ENCODE data around the gene ATF7IP.
"Not testable (repeated sequence)": the region's sequence is repeated elsewhere in the genome, so short reads cannot be mapped to it uniquely, and the experiment has no call there.

The ATF7IP gene

GRCh38 chr12:14405407-14405806 lies 39.9 kb downstream of the ATF7IP start:
- DNase-seq; intact Hi-C loops (cut with DNase I): not testable (repeated sequence)

- intact Hi-C loops (cut with DNase I) = no loop called here
- no peak for DNase-seq
These were observed 42.7 kb downstream of the ATF7IP start for GRCh38 chr12:14408208-14408607.

GRCh38 chr12:14410177-14410576 lies 44.7 kb downstream of the ATF7IP start:
- DNase-seq = no peak
- intact Hi-C loops (cut with DNase I) = loop anchor here (10.0 kb wide), 1 partner anchor 155 kb away; no protein-coding TSS in a partner anchor

GRCh38 chr12:14410841-14411569 lies 45.5 kb downstream of the ATF7IP start:
- intact Hi-C loops (cut with DNase I) = loop anchor here (10.0 kb wide), 1 partner anchor 156 kb away; no protein-coding TSS in a partner anchor
- DNase-seq = no peak

GRCh38 chr12:14416658-14417057 lies 51.2 kb downstream of the ATF7IP start:
- intact Hi-C loops (cut with DNase I) = loop anchor here (10.0 kb wide), 1 partner anchor 162 kb away; no protein-coding TSS in a partner anchor
- DNase-seq = peak in 5 of 42 donors; percentile 21 to 63 (median 23)

GRCh38 chr12:14417715-14418114 lies 52.2 kb downstream of the ATF7IP start:
- peak; percentile 14 to 85 (median 71) for DNase-seq
- intact Hi-C loops (cut with DNase I) = loop anchor here (10.0 kb wide), 1 partner anchor 163 kb away; no protein-coding TSS in a partner anchor

- intact Hi-C loops (cut with DNase I) = loop anchor here (10.0 kb wide), 1 partner anchor 164 kb away; no protein-coding TSS in a partner anchor
- DNase-seq = no peak
These were observed 53.0 kb downstream of the ATF7IP start for GRCh38 chr12:14418451-14418890.

GRCh38 chr12:14422516-14423230 lies 57.2 kb downstream of the ATF7IP start:
- intact Hi-C loops (cut with DNase I) = no loop called here

GRCh38 chr12:14424545-14424944 lies 59.1 kb downstream of the ATF7IP start:
- intact Hi-C loops (cut with DNase I) = no loop called here
- no peak for DNase-seq

More at GRCh38 chr12:14422516-14423230, 57.2 kb downstream of the ATF7IP start:
- DNase-seq = no peak

GRCh38 chr12:14426792-14427191 lies 61.3 kb downstream of the ATF7IP start:
- no peak for DNase-seq

GRCh38 chr12:14427929-14428328 lies 62.4 kb downstream of the ATF7IP start:
- DNase-seq = no peak
- intact Hi-C loops (cut with DNase I) = no loop called here

More at GRCh38 chr12:14426792-14427191, 61.3 kb downstream of the ATF7IP start:
- intact Hi-C loops (cut with DNase I) = no loop called here

GRCh38 chr12:14430394-14430986 lies 65.0 kb downstream of the ATF7IP start:
- intact Hi-C loops (cut with DNase I) = no loop called here
- DNase-seq = no peak

GRCh38 chr12:14431975-14432374 lies 66.5 kb downstream of the ATF7IP start:
- DNase-seq = no peak
- intact Hi-C loops (cut with DNase I) = no loop called here

GRCh38 chr12:14435627-14436026 lies 70.1 kb downstream of the ATF7IP start:
- intact Hi-C loops (cut with DNase I) = no loop called here
- DNase-seq = no peak

GRCh38 chr12:14442221-14442881 lies 76.9 kb downstream of the ATF7IP start:
- intact Hi-C loops (cut with DNase I) = no loop called here
- no peak for DNase-seq

- intact Hi-C loops (cut with DNase I) = no loop called here
- no peak for DNase-seq
These were observed 78.0 kb downstream of the ATF7IP start for GRCh38 chr12:14443531-14443930.

- no peak for DNase-seq
- intact Hi-C loops (cut with DNase I) = no loop called here
These were observed 85.0 kb downstream of the ATF7IP start for GRCh38 chr12:14450479-14450878.

- intact Hi-C loops (cut with DNase I) = no loop called here
These were observed 86.9 kb downstream of the ATF7IP start for GRCh38 chr12:14452336-14452735.

GRCh38 chr12:14452865-14453264 lies 87.4 kb downstream of the ATF7IP start:
- no peak for DNase-seq
- intact Hi-C loops (cut with DNase I) = no loop called here

More at GRCh38 chr12:14452336-14452735, 86.9 kb downstream of the ATF7IP start:
- no peak for DNase-seq

All from head of caudate nucleus (tissue), 42 donors.